Smooth muscle cell (in vitro differentiated cells): ENCODE measurements around the gene CRYBG2. TPM values are rescaled to one million over a fixed set of nuclear protein-coding genes. Genes with fewer than 3 reads are reported as not detected.
A peak's percentile ranks its signal among the peaks of the same experiment; 100 is the strongest.
"Not testable (repeated sequence)": the region's sequence is repeated elsewhere in the genome, so short reads cannot be mapped to it uniquely, and the experiment has no call there.

Experiments
- DNase-seq: peaks from one replicate; lab custom pipeline; 2025; ENCODE audit not compliant: unreplicated experiment; lab: John Stamatoyannopoulos, UW
- H2AFZ ChIP-seq: fragments of 200-600 bp; sonication (generic); 2 replicates; pipeline ENCODE4 v1.6.0; 2016; ENCODE audit warnings: antibody characterized with exemption, low read depth, mild to moderate bottlenecking
- H3F3A ChIP-seq: fragments of 200-600 bp; sonication (generic); 2 replicates; pipeline ENCODE4 v1.6.0; 2017; ENCODE audit warnings: antibody characterized with exemption, low read depth
- H3K27ac ChIP-seq: fragments of 200-600 bp; sonication (generic); 2 replicates; pipeline ENCODE4 v1.5.1; 2016; ENCODE audit warnings: low read depth, mild to moderate bottlenecking
- H3K27me3 ChIP-seq: fragments of 200-600 bp; sonication (generic); 2 replicates; pipeline ENCODE4 v1.6.1; 2016; ENCODE audit warnings: low read depth, mild to moderate bottlenecking
- H3K36me3 ChIP-seq: fragments of 200-600 bp; sonication (generic); 2 replicates; pipeline ENCODE4 v1.5.1; 2016; ENCODE audit warnings: low read depth
- H3K4me1 ChIP-seq: fragments of 200-600 bp; sonication (generic); 2 replicates; pipeline ENCODE4 v1.5.1; 2016; ENCODE audit warnings: low read depth
- H3K4me2 ChIP-seq: fragments of 200-600 bp; sonication (generic); 2 replicates; pipeline ENCODE4 v1.6.0; 2016; ENCODE audit warnings: mild to moderate bottlenecking
- H3K4me3 ChIP-seq: fragments of 200-600 bp; sonication (generic); 2 replicates; pipeline ENCODE4 v1.5.1; 2016; ENCODE audit warnings: mild to moderate bottlenecking
- H3K79me2 ChIP-seq: fragments of 200-600 bp; sonication (generic); 2 replicates; pipeline ENCODE4 v1.6.0; 2016; ENCODE audit warnings: low read depth, mild to moderate bottlenecking
- H3K9ac ChIP-seq: fragments of 200-600 bp; sonication (generic); 2 replicates; pipeline ENCODE4 v1.6.0; 2016; ENCODE audit warnings: low read depth
- H3K9me3 ChIP-seq: fragments of 200-600 bp; sonication (generic); replicated peaks from 2 replicates; pipeline ENCODE4 v1.5.1; 2016; ENCODE audit warnings: low read depth
- H4K20me1 ChIP-seq: fragments of 200-600 bp; sonication (generic); 2 replicates; pipeline ENCODE4 v1.6.0; 2016; ENCODE audit warnings: low read depth
- CTCF ChIP-seq: fragments of 200-600 bp; sonication (generic); IDR thresholded peaks from 2 replicates; pipeline ENCODE4 v1.5.1; 2017; ENCODE audit warnings: borderline replicate concordance, mild to moderate bottlenecking, antibody characterized with exemption; ENCODE audit not compliant: insufficient read depth, poor library complexity, severe bottlenecking
- WGBS: methylation state at CpG from one replicate; pipeline ENCODE4 v1.1.7; 2016; ENCODE audit warnings: low lambda C conversion rate; 5-methylcytosine and 5-hydroxymethylcytosine counted together
- polyA plus RNA-seq: library from polyadenylated mRNA; unstranded; fragments of >200 nt; fragmentation: Nextera tagmentation; extraction: Ambion mirVana; gene quantifications from 2 replicates; pipeline ENCODE4 v1.2.1, GENCODE V29; 2016
- total RNA-seq: library from RNA; depleted of rRNA; stranded (reverse); fragments of >200 nt; gene quantifications from 2 replicates; pipeline ENCODE4 v1.2.3, GENCODE V29; 2014

Gene CRYBG2
- total and polyA plus RNA-seq, 2 experiments from 2014 or later: 4.1 to 9.5 TPM

DNA sequence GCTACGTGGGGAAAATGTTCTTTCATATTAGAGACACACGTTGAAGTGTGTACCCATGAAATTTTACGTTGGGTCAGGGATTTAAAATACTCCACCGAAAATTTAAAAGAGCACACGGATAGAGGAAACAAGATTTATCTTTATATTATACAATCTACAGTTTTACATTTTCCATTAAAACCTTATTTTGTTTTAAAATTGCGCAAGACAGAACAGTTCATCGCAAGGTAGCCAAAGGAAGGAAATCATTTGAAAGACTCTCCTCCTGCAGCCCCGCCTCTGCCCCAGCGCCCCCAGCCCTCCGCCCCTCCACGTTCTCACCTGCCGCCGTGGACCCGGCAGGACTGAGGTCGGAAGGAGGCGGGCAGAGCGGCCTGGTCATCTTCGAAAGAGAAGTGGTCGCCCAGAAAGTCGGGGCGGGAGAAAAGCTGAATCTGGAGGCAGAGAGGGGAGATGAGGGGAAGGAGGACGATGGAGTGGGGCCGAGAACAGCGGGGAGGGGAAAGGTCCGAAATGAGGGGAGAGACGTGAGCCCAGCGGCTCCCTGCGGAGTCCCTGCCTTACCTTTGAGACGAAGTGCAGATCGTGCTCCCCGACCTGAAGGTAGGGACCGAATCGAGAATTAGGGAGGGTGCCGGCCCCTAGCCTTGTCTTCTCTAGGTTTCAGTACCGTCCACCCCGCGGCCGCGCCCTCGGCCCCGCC, 18.0 kb downstream of the CRYBG2 start:
- peak overlapping the region; percentile 91 for H2AFZ ChIP-seq
- no peak for DNase-seq
- no peaks in the 10 kb centered on the region for H3K79me2 ChIP-seq
- peak overlapping the region; percentile 64 for H3K4me3 ChIP-seq
- peak overlapping the region; percentile 93 for H3K4me2 ChIP-seq
- no peaks in the 10 kb centered on the region for H3F3A ChIP-seq
- H3K9me3 ChIP-seq: no peaks in the 10 kb centered on the region
- H3K9ac ChIP-seq: no peak overlapping the region
- H3K27me3 ChIP-seq: peaks cover 16% of the 10 kb centered on the region
- H3K27ac ChIP-seq: no peak overlapping the region
- no peak for TF ChIP-seq CTCF
- peaks cover 10% of the 10 kb centered on the region for H3K4me1 ChIP-seq
- WGBS: 3% methylated on average over 36 of the region's 41 CpGs
- no peaks in the 10 kb centered on the region for H4K20me1 ChIP-seq
- H3K36me3 ChIP-seq: no peaks in the 10 kb centered on the region

GRCh38 chr1:26333312-26333711, 20.6 kb downstream of the CRYBG2 start:
- WGBS: 95% methylated on average over 8 of the region's 8 CpGs
- H2AFZ ChIP-seq, H3K9me3 ChIP-seq, DNase-seq, H3K27ac ChIP-seq, H3K9ac ChIP-seq, H3K79me2 ChIP-seq, H3K4me2 ChIP-seq, H4K20me1 ChIP-seq, H3K36me3 ChIP-seq, H3K4me3 ChIP-seq, H3F3A ChIP-seq, H3K4me1 ChIP-seq: not testable (repeated sequence)
- H3K27me3 ChIP-seq: peaks cover 16% of the 10 kb centered on the region

- H2AFZ ChIP-seq: no peak overlapping the region
- H4K20me1 ChIP-seq: no peaks in the 10 kb centered on the region
- H3K4me3 ChIP-seq: no peak overlapping the region
- TF ChIP-seq CTCF: no peak
- no peak overlapping the region for H3K4me2 ChIP-seq
- no peaks in the 10 kb centered on the region for H3K9me3 ChIP-seq
- peaks cover 2% of the 10 kb centered on the region for H3K4me1 ChIP-seq
- H3F3A ChIP-seq: no peaks in the 10 kb centered on the region
- H3K27ac ChIP-seq: no peak overlapping the region
- H3K36me3 ChIP-seq: no peaks in the 10 kb centered on the region
- no peak for DNase-seq
- no peak overlapping the region for H3K9ac ChIP-seq
- H3K27me3 ChIP-seq: peaks cover 8% of the 10 kb centered on the region
- H3K79me2 ChIP-seq: no peaks in the 10 kb centered on the region
- 92% methylated on average over 4 of the region's 5 CpGs for WGBS
Measured at GRCh38 chr1:26330276-26330675, 23.7 kb downstream of the CRYBG2 start.

GRCh38 chr1:26329380-26329779, 24.6 kb downstream of the CRYBG2 start:
- H3K9ac ChIP-seq, H3K9me3 ChIP-seq, H4K20me1 ChIP-seq, H3K36me3 ChIP-seq, H3K4me1 ChIP-seq, H3K4me3 ChIP-seq, H3F3A ChIP-seq, DNase-seq, H3K27me3 ChIP-seq, H3K4me2 ChIP-seq, H2AFZ ChIP-seq, H3K79me2 ChIP-seq, H3K27ac ChIP-seq: not testable (repeated sequence)
- 98% methylated on average over 4 of the region's 4 CpGs for WGBS
